ENCODE results near the gene CXXC5. TPM values are rescaled to one million over a fixed set of nuclear protein-coding genes. Genes with fewer than 3 reads are reported as not detected.
A peak's percentile ranks its signal among the peaks of the same experiment; 100 is the strongest.

The CXXC5 gene
- total RNA-seq, 6 experiments from 2014 or later = 44.5 to 84.9 (median 66.4) TPM

DNA sequence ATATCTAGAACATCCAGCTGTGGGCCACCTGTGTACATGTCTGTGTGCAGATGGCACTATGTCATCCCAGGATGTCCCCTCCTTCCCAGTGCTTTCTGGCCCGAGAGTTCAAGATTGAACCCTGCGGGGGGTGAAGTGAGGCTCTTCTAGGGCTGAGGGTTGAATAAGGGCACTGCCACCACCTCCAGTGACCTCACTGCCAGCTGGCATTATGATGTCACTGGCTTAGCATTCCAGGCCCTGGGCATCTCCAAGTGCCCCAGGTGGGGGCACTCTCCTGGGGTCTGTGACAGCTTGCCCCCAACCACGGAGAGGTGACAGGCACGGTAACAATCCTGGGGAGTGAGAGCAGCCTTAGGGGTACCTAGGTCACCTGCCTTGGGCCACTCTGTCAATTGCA, 27.1 kb downstream of the CXXC5 start:
- no peaks in the 10 kb centered on the region for H3K27me3 ChIP-seq
- 15% methylated on average over 2 of the region's 4 CpGs for WGBS (ENCODE audit: insufficient coverage, low coverage, low lambda C conversion rate, missing lambda C conversion rate)
- intact Hi-C loops (cut with DNase I) = no loop called here
- H3K9me3 ChIP-seq = no peaks in the 10 kb centered on the region
- H3K4me3 ChIP-seq = no peak overlapping the region
- H3K4me1 ChIP-seq = peaks cover 0 to 69% (median 34%) of the 10 kb centered on the region in 4 donors
- TF ChIP-seq POLR2A (IDR thresholded peaks at IDR 0.05) (no peak), CTCF (IDR thresholded peaks at IDR 0.05) (no peak)
- ATAC-seq (peak in 2 of 4 donors; percentile 7 to 9), DNase-seq (no peak)
- H3K27ac ChIP-seq = peak overlapping the region in 1 of 3 donors; percentile 17
- peaks cover 0 to 6% (median 0%) of the 10 kb centered on the region in 4 donors for H3K36me3 ChIP-seq

GRCh38 chr5:139675825-139676224, 27.7 kb downstream of the CXXC5 start:
- H3K27ac ChIP-seq = no peak overlapping the region
- TF ChIP-seq CTCF (IDR thresholded peaks at IDR 0.05) = peak in 1 of 4 donors; percentile 3
- TF ChIP-seq POLR2A (IDR thresholded peaks at IDR 0.05) = no peak
- H3K4me3 ChIP-seq = no peak overlapping the region
- H3K4me1 ChIP-seq = peaks cover 0 to 63% (median 31%) of the 10 kb centered on the region in 4 donors
- 100% methylated on average over 1 of the region's 4 CpGs for WGBS (ENCODE audit: insufficient coverage, low coverage, low lambda C conversion rate, missing lambda C conversion rate)
- no peak for ATAC-seq
- DNase-seq = no peak
- intact Hi-C loops (cut with DNase I) = no loop called here
- H3K36me3 ChIP-seq = peaks cover 0 to 9% (median 2%) of the 10 kb centered on the region in 4 donors
- no peaks in the 10 kb centered on the region for H3K27me3 ChIP-seq
- no peaks in the 10 kb centered on the region for H3K9me3 ChIP-seq

DNA sequence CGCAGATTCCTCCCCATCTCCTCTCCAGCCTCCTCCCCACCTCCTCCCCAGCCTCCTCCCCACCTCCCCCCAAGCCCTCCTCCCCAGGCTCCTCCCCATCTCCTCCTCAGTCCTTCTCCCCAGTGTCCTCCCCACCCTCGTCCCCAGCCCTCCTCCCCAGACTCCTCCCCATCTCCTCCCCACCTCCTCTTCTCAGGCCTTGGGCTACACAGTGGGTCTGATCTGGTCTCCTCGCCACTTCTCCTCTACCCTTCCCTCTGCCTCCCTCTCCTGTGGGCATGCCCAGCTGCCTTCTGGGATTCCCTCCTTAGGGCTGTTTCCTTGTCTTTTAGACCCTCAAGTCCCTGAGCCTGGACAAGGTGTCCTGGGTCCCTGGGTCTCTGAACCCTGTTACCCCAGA, 28.3 kb downstream of the CXXC5 start:
- H3K4me3 ChIP-seq = no peak overlapping the region
- no peak for ATAC-seq
- no peaks in the 10 kb centered on the region for H3K9me3 ChIP-seq
- intact Hi-C loops (cut with DNase I) = no loop called here
- H3K27ac ChIP-seq = no peak overlapping the region
- H3K27me3 ChIP-seq = no peaks in the 10 kb centered on the region
- no peak for TF ChIP-seq POLR2A (IDR thresholded peaks at IDR 0.05)
- no peak for TF ChIP-seq CTCF (IDR thresholded peaks at IDR 0.05)
- H3K36me3 ChIP-seq = peaks cover 2 to 15% (median 8%) of the 10 kb centered on the region in 4 donors
- 69% methylated on average over 3 of the region's 3 CpGs for WGBS (ENCODE audit: insufficient coverage, low coverage, low lambda C conversion rate, missing lambda C conversion rate)
- no peak for DNase-seq
- H3K4me1 ChIP-seq = peaks cover 0 to 57% (median 28%) of the 10 kb centered on the region in 4 donors

DNA sequence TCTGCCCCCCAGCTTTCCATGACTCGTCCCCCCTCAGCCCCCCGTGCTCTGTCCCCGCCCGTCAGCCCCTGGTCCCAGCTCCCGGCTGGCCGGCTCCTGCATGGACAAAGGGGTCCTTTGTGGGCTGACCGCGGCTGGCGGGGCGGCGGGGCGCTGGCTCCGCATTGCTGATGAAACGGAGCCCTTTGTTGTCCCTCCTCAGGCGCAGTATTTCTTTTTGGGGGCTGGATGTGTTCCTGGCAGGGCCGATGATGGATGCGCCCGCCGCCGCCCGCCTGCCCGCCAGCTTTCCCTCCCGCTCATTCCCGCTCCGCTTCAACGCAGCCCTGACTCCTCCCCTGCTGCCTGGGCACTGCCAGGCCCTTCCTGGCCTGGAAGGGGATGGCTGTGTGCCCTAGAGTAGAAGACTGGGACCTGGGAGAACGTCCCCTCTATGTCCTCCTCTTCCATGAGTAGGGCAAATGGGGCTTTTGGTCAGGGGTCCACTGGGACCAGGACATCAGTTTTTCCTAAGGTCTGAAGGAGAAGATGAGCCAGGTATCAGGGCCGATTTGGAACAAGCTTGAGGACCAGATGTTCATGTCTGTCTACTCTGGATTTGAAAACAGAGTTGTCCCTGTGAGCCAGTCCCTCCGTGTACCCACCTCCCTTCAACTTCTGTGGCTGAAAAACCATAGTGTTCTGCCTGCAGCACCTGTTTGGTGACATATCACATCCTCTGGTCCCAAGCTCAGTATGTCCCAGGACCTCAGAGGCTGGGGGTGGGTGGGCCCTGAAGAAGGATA, 29.0 kb downstream of the CXXC5 start:
- 52% methylated on average over 16 of the region's 29 CpGs for WGBS (ENCODE audit: insufficient coverage, low coverage, low lambda C conversion rate, missing lambda C conversion rate)
- Histone ChIP-seq H3K4me1 (peaks cover 0 to 50% (median 25%) of the 10 kb centered on the region in 4 donors), H3K36me3 (peaks cover 2 to 20% (median 11%) of the 10 kb centered on the region in 4 donors), H3K27me3 (no peaks in the 10 kb centered on the region), H3K27ac (no peak overlapping the region), H3K9me3 (no peaks in the 10 kb centered on the region), H3K4me3 (no peak overlapping the region)
- TF ChIP-seq POLR2A (IDR thresholded peaks at IDR 0.05) (no peak), CTCF (IDR thresholded peaks at IDR 0.05) (no peak)
- intact Hi-C loops (cut with DNase I) = no loop called here
- peak; percentile 24 to 48 (median 36) for ATAC-seq
- no peak for DNase-seq

Measured in right lobe of liver (tissue), 6 donors.